GM12878 (cell line): ENCODE results near the gene PPIE. TPM values are rescaled to one million over a fixed set of nuclear protein-coding genes. Genes with fewer than 3 reads are reported as not detected.
"Not testable (repeated sequence)": the region's sequence is repeated elsewhere in the genome, so short reads cannot be mapped to it uniquely, and the experiment has no call there.

Experiments used
- ATAC-seq: fragments of 200-7000 bp; cut with Tn5 transposase; 3 replicates; pipeline ENCODE4 v1.9.1; 2020; ENCODE audit warnings: mild to moderate bottlenecking, moderate library complexity
- BruUV-seq: library from RNA; stranded (reverse); fragments of 400-500 nt; replicated peaks from 2 replicates; lab custom pipeline; 2021; lab: Mats Ljungman, UMichigan
- CTCF ChIA-PET: fragments of 300-600 bp; sonication (Branson Sonifier 250); formaldehyde crosslinking; extraction: SDS; loops from one replicate; lab custom pipeline; 2021; ENCODE audit warnings: inconsistent platforms; lab: Yijun Ruan, JAX
- POLR2A ChIA-PET: fragments of 350-600 bp; formaldehyde crosslinking; extraction: SDS; loops from one replicate; lab custom pipeline; 2021; ENCODE audit warnings: inconsistent platforms; lab: Charles Lee
- RAD21 ChIA-PET: fragments of 300-600 bp; sonication (Branson Sonifier 250); formaldehyde crosslinking; loops from one replicate; lab custom pipeline; 2023; ENCODE audit warnings: antibody characterized with exemption; ENCODE audit not compliant: unreplicated experiment; lab: Charles Lee
- SMC1A ChIA-PET: fragments of 300-600 bp; sonication (Branson Sonifier 250); formaldehyde crosslinking; loops from one replicate; lab custom pipeline; 2023; ENCODE audit not compliant: unreplicated experiment, uncharacterized antibody; lab: Charles Lee
- DNase-seq: peaks from one replicate; pipeline ENCODE4 v3.0.0-alpha.2; 2011; ENCODE audit warnings: low read depth, low spot score
- FAIRE-seq: peaks from 3 replicates; lab custom pipeline; 2011; peaks lifted over from hg19 to GRCh38; lab: Jason Lieb, UNC
- H2AFZ ChIP-seq: 2 replicates; pipeline ENCODE4 v1.6.0; 2011; ENCODE audit warnings: low read depth, low read length, control low read depth; ENCODE audit not compliant: control insufficient read depth
- H3K27ac ChIP-seq: 2 replicates; pipeline ENCODE4 v1.5.1; 2011; ENCODE audit warnings: control low read depth; ENCODE audit not compliant: control insufficient read depth, insufficient read depth
- H3K27me3 ChIP-seq, 2 experiments: replicated peaks in 1 of 2; 2 replicates each; pipeline versions ENCODE4 v1.6.0 to v1.6.1; 2011; ENCODE audit warnings: low read length in 1 of 2; ENCODE audit not compliant: control insufficient read depth in 2 of 2, insufficient read depth in 2 of 2
- H3K36me3 ChIP-seq, 2 experiments: 2 replicates each; pipeline ENCODE4 v1.5.1; 2011; ENCODE audit warnings: low read length in 1 of 2; ENCODE audit not compliant: control insufficient read depth in 2 of 2, insufficient read depth in 2 of 2
- H3K4me1 ChIP-seq: 2 replicates; pipeline ENCODE4 v1.6.1; 2011; ENCODE audit warnings: mild to moderate bottlenecking, low read length, moderate library complexity, mixed read lengths; ENCODE audit not compliant: control insufficient read depth, insufficient read depth
- H3K4me2 ChIP-seq: 2 replicates; pipeline ENCODE4 v1.6.0; 2011; ENCODE audit warnings: control low read depth; ENCODE audit not compliant: control insufficient read depth, insufficient read depth
- H3K4me3 ChIP-seq: fragments of 200-600 bp; sonication (generic); 2 replicates; pipeline ENCODE4 v1.5.1; 2016
- H3K79me2 ChIP-seq: 2 replicates; pipeline ENCODE4 v1.6.0; 2011; ENCODE audit warnings: low read length; ENCODE audit not compliant: control insufficient read depth, insufficient read depth
- H3K9ac ChIP-seq: 2 replicates; pipeline ENCODE4 v1.8.0; 2011; ENCODE audit warnings: low read length, control low read depth, mixed read lengths; ENCODE audit not compliant: control insufficient read depth, insufficient read depth
- H3K9me3 ChIP-seq: replicated peaks from 3 replicates; pipeline ENCODE4 v1.5.1; 2011; ENCODE audit warnings: mild to moderate bottlenecking, low read length; ENCODE audit not compliant: control insufficient read depth, insufficient read depth
- H4K20me1 ChIP-seq: 2 replicates; pipeline ENCODE4 v1.6.0; 2011; ENCODE audit not compliant: control insufficient read depth, insufficient read depth
- MEF2B ChIP-seq: fragments of 450-650 bp; IDR thresholded peaks from 2 replicates; pipeline ENCODE4 v1.6.1; 2018; ENCODE audit warnings: mild to moderate bottlenecking, moderate library complexity; ENCODE audit not compliant: partially characterized antibody, poor library complexity, severe bottlenecking
- WGBS: methylation state at CpG from one replicate; pipeline ENCODE4 v1.1.6; 2016; ENCODE audit warnings: low lambda C conversion rate; ENCODE audit not compliant: insufficient replicate concordance, insufficient coverage; ENCODE audit errors: missing lambda C conversion rate; 5-methylcytosine and 5-hydroxymethylcytosine counted together
- in situ Hi-C: fragments of 300-500 bp; cut with MboI; formaldehyde crosslinking; loops from 9 replicates; pipeline ENCODE4 v1.14.3; 2018; ENCODE audit warnings: mixed read lengths
- intact Hi-C: fragments of 100-400 bp; cut with micrococcal nuclease; formaldehyde crosslinking; loops from one replicate; pipeline ENCODE4 v1.14.2; 2022; ENCODE audit not compliant: unreplicated experiment
- polyA plus RNA-seq, 11 experiments: library from polyadenylated mRNA; depleted of rRNA in 4 of 11; unstranded in 6 of 11; stranded (reverse) in 5 of 11; fragments of >200 nt; fragmentation: Nextera tagmentation in 4 of 11; fragmentation: Illumina TruSeq in 1 of 11; extraction: Ambion mirVana in 4 of 11; extraction: Trizol in 1 of 11; gene quantifications; 1 replicate in 1 of 11; 2 replicates in 10 of 11; pipeline versions ENCODE4 v1.2.1 to v1.2.3, GENCODE V29; 2011 to 2016; ENCODE audit warnings: inconsistent platforms in 2 of 11, missing spikeins in 2 of 11, low read depth in 1 of 11
- total RNA-seq, 4 experiments: library from RNA; depleted of rRNA in 3 of 4; stranded (reverse); fragments of >200 nt in 3 of 4; fragmentation: Illumina TruSeq in 1 of 4; extraction: Trizol in 1 of 4; gene quantifications; 2 replicates each; pipeline versions ENCODE4 v1.2.1 to v1.2.3, GENCODE V29; 2013 to 2021

The PPIE gene
- total and polyA plus RNA-seq, 10 of the 15 experiments (the other 5 are each of a cell fraction or from before 2014, with no cell fraction given) = 36.6 to 163 (median 70.1) TPM

DNA sequence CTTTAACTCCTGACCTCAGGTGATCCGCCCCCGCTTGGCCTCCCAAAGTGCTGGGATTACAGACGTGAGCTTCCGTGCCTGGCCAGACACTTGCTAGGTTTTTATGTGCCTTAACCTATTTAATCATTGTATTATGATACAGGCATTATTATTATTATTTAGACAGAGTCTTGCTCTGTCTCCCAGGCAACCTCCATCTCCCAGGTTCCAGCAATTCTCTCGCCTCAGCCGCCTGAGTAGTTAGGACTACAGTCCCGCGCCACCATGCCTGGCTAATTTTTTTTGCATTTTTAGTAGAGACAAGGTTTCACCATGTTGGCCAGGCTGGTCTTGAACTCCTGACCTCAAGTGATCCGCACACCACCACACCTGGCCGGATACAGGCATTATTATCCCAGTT, 44.0 kb downstream of the PPIE start:
- H2AFZ ChIP-seq, H3K4me3 ChIP-seq, H3K4me1 ChIP-seq, ATAC-seq, H3K36me3 ChIP-seq, H3K27ac ChIP-seq, H4K20me1 ChIP-seq, H3K4me2 ChIP-seq, H3K79me2 ChIP-seq, BruUV-seq, in situ Hi-C loops, H3K9me3 ChIP-seq, DNase-seq, FAIRE-seq, POLR2A ChIA-PET, intact Hi-C loops, RAD21 ChIA-PET, H3K9ac ChIP-seq, SMC1A ChIA-PET, H3K27me3 ChIP-seq: not testable (repeated sequence)
- CTCF ChIA-PET = interaction anchor here (0.6 to 1.9 kb wide), 3 partner anchors 11 to 125 kb away, joined by 3 to 4 read pairs (median 4); no protein-coding TSS in a partner anchor
- WGBS = 84% methylated on average over 10 of the region's 10 CpGs

- H2AFZ ChIP-seq, H3K9ac ChIP-seq, H3K4me3 ChIP-seq, BruUV-seq, H4K20me1 ChIP-seq, FAIRE-seq, H3K27me3 ChIP-seq, H3K79me2 ChIP-seq, H3K27ac ChIP-seq, in situ Hi-C loops, RAD21 ChIA-PET, intact Hi-C loops, H3K9me3 ChIP-seq, H3K4me2 ChIP-seq, H3K36me3 ChIP-seq, SMC1A ChIA-PET, DNase-seq: not testable (repeated sequence)
- CTCF ChIA-PET = interaction anchor here (1.0 kb wide), 1 partner anchor 12 kb away, joined by 3 read pairs; no protein-coding TSS in a partner anchor
- POLR2A ChIA-PET = interaction anchor here (0.6 to 0.8 kb wide), 2 partner anchors 9 to 12 kb away, joined by 3 read pairs; no protein-coding TSS in a partner anchor
- 63% methylated on average over 11 of the region's 12 CpGs for WGBS
- peak; percentile 52 for ATAC-seq
- peaks cover 11% of the 10 kb centered on the region for H3K4me1 ChIP-seq
- TF ChIP-seq MEF2B = peak; percentile 19
Measured at GRCh38 chr1:39786303-39787107, 47.8 kb downstream of the PPIE start.

GRCh38 chr1:39787108-39787375, 48.4 kb downstream of the PPIE start:
- FAIRE-seq, POLR2A ChIA-PET, RAD21 ChIA-PET, ATAC-seq, H3K79me2 ChIP-seq, SMC1A ChIA-PET, H3K9ac ChIP-seq, DNase-seq, intact Hi-C loops, H3K4me2 ChIP-seq, BruUV-seq, H4K20me1 ChIP-seq, H3K36me3 ChIP-seq, H3K27me3 ChIP-seq, H3K9me3 ChIP-seq, H3K27ac ChIP-seq, H3K4me3 ChIP-seq, in situ Hi-C loops, H2AFZ ChIP-seq: not testable (repeated sequence)
- CTCF ChIA-PET = interaction anchor here (1.0 kb wide), 1 partner anchor 11 kb away, joined by 3 read pairs; no protein-coding TSS in a partner anchor
- WGBS = 88% methylated on average over 4 of the region's 5 CpGs
- H3K4me1 ChIP-seq = peaks cover 11% of the 10 kb centered on the region
